Measurements from ENCODE around the gene GNB1.

GRCh38 chr1:1755426-1755825 lies 135.5 kb downstream of the GNB1 start:
- no peak for TF ChIP-seq ARNTL (CRISPR knock-in tag; IDR thresholded peaks at IDR 0.05; ENCODE audit: borderline replicate concordance, low read depth)
- no peak for TF ChIP-seq BACH2 (CRISPR knock-in tag; IDR thresholded peaks at IDR 0.05; ENCODE audit: borderline replicate concordance)
- no peak for TF ChIP-seq CREB5 (CRISPR knock-in tag; IDR thresholded peaks at IDR 0.05; ENCODE audit: low read depth)
- TF ChIP-seq PATZ1 (CRISPR knock-in tag; IDR thresholded peaks at IDR 0.05; ENCODE audit: borderline replicate concordance) = no peak
- TF ChIP-seq ISL1 (CRISPR knock-in tag; IDR thresholded peaks at IDR 0.05) = no peak
- TF ChIP-seq ZC3H10 (CRISPR knock-in tag; IDR thresholded peaks at IDR 0.05) = no peak
- no peak for TF ChIP-seq CSRNP3 (CRISPR knock-in tag; IDR thresholded peaks at IDR 0.05)

Measured in SK-N-SH treated with all-trans-retinoic acid at 6 μM for 48 hours (cell line).